WTC11 (cell line): Measurements from ENCODE around the gene TTN. TPM values are rescaled to one million over a fixed set of nuclear protein-coding genes. Genes with fewer than 3 reads are reported as not detected.

ENCODE experiments used
- ATAC-seq: fragments of 200-7000 bp; cut with Tn5 transposase; 2 replicates; pipeline ENCODE4 v1.10.0; 2021; ENCODE audit warnings: mild to moderate bottlenecking, moderate library complexity
- CTCF ChIA-PET: fragments of 300-600 bp; sonication (Branson Sonifier 250); formaldehyde crosslinking; loops from one replicate; lab custom pipeline; 2021; ENCODE audit warnings: antibody characterized with exemption; lab: Charles Lee
- POLR2A ChIA-PET: fragments of 350-600 bp; sonication (Branson Sonifier 250); formaldehyde crosslinking; loops from one replicate; lab custom pipeline; 2021; ENCODE audit warnings: antibody characterized with exemption; lab: Charles Lee
- DNase-seq: peaks from one replicate; pipeline ENCODE4 v3.0.0; 2021; ENCODE audit warnings: low spot score
- H3K27ac Mint-ChIP-seq: 2 replicates; pipeline ENCODE4 v1.8.0; 2021; ENCODE audit warnings: mixed read lengths
- H3K27me3 Mint-ChIP-seq: 2 replicates; pipeline ENCODE4 v1.8.0; 2021; ENCODE audit warnings: low read depth, mild to moderate bottlenecking, moderate library complexity, mixed read lengths
- H3K36me3 Mint-ChIP-seq: 2 replicates; pipeline ENCODE4 v1.8.0; 2021; ENCODE audit warnings: mixed read lengths
- H3K4me1 Mint-ChIP-seq: 2 replicates; pipeline ENCODE4 v1.8.0; 2022; ENCODE audit warnings: mixed read lengths
- H3K4me3 Mint-ChIP-seq: 2 replicates; pipeline ENCODE4 v1.8.0; 2021; ENCODE audit warnings: mild to moderate bottlenecking, moderate library complexity, mixed read lengths
- H3K9me3 Mint-ChIP-seq: 2 replicates; pipeline ENCODE4 v1.8.0; 2021; ENCODE audit warnings: mixed read lengths
- CREB1 ChIP-seq: sonication (generic); formaldehyde crosslinking; IDR thresholded peaks from 2 replicates; pipeline ENCODE4 v1.8.0; 2023; ENCODE audit warnings: mild to moderate bottlenecking, missing genetic modification reagents
- ELF4 ChIP-seq: sonication (generic); formaldehyde crosslinking; IDR thresholded peaks from 2 replicates; pipeline ENCODE4 v1.8.1; 2022; ENCODE audit warnings: low read depth, mild to moderate bottlenecking, moderate library complexity, missing genetic modification reagents
- EMX1 ChIP-seq: fragments of 250-450 bp; sonication (Bioruptor Pico); IDR thresholded peaks from 2 replicates; pipeline ENCODE4 v1.8.0; 2021; ENCODE audit warnings: mild to moderate bottlenecking
- FOXJ3 ChIP-seq: sonication (generic); formaldehyde crosslinking; IDR thresholded peaks from 2 replicates; pipeline ENCODE4 v1.9.0; 2021; ENCODE audit warnings: missing genetic modification reagents, mild to moderate bottlenecking, borderline replicate concordance
- NFYB ChIP-seq: sonication (generic); formaldehyde crosslinking; conservative IDR thresholded peaks from 2 replicates; pipeline ENCODE4 v1.8.0; 2022; ENCODE audit warnings: low read depth, missing genetic modification reagents
- OVOL2 ChIP-seq: fragments of 250-450 bp; sonication (Bioruptor Pico); IDR thresholded peaks from 2 replicates; pipeline ENCODE4 v1.9.0; 2021; ENCODE audit warnings: mild to moderate bottlenecking, borderline replicate concordance
- RORB ChIP-seq: fragments of 250-450 bp; sonication (Bioruptor Pico); IDR thresholded peaks from 2 replicates; pipeline ENCODE4 v1.9.0; 2021; ENCODE audit warnings: mild to moderate bottlenecking
- SOX15 ChIP-seq: fragments of 250-450 bp; sonication (Bioruptor Pico); IDR thresholded peaks from 2 replicates; pipeline ENCODE4 v1.9.0; 2021; ENCODE audit warnings: mild to moderate bottlenecking
- TEAD4 ChIP-seq: sonication (generic); formaldehyde crosslinking; IDR thresholded peaks from 2 replicates; pipeline ENCODE4 v1.8.0; 2022; ENCODE audit warnings: mild to moderate bottlenecking, missing genetic modification reagents
- ZNF121 ChIP-seq: sonication (generic); formaldehyde crosslinking; IDR thresholded peaks from 2 replicates; pipeline ENCODE4 v1.8.0; 2023; ENCODE audit warnings: missing genetic modification reagents
- ZNF263 ChIP-seq: sonication (generic); formaldehyde crosslinking; IDR thresholded peaks from 2 replicates; pipeline ENCODE4 v1.8.1; 2022; ENCODE audit warnings: low read depth, mild to moderate bottlenecking, moderate library complexity, missing genetic modification reagents
- ZNF317 ChIP-seq: sonication (generic); formaldehyde crosslinking; IDR thresholded peaks from 2 replicates; pipeline ENCODE4 v1.8.1; 2023; ENCODE audit warnings: low read depth, mild to moderate bottlenecking, moderate library complexity, missing genetic modification reagents, borderline replicate concordance
- ZNF423 ChIP-seq: fragments of 250-450 bp; sonication (Bioruptor Pico); IDR thresholded peaks from 2 replicates; pipeline ENCODE4 v2.1.2; 2022; ENCODE audit warnings: mild to moderate bottlenecking, moderate library complexity
- total RNA-seq: library from RNA; stranded (reverse); gene quantifications from 3 replicates; pipeline ENCODE4 v1.2.3, GENCODE V29; 2021
- TF ChIP-seq, protein P1 (sequence below): sonication (generic); formaldehyde crosslinking; IDR thresholded peaks from 2 replicates; pipeline ENCODE4 v1.8.0; 2022; ENCODE audit warnings: mild to moderate bottlenecking, missing genetic modification reagents
- TF ChIP-seq, protein P2 (sequence below): fragments of 250-450 bp; sonication (Bioruptor Pico); IDR thresholded peaks from 2 replicates; pipeline ENCODE4 v2.1.2; 2022; ENCODE audit warnings: mild to moderate bottlenecking, moderate library complexity
- TF ChIP-seq, protein P3 (sequence below): sonication (generic); formaldehyde crosslinking; IDR thresholded peaks from 2 replicates; pipeline ENCODE4 v1.8.1; 2022; ENCODE audit warnings: mild to moderate bottlenecking, moderate library complexity, missing genetic modification reagents
- TF ChIP-seq, protein P4 (sequence below): sonication (generic); formaldehyde crosslinking; conservative IDR thresholded peaks from 2 replicates; pipeline ENCODE4 v1.8.1; 2022; ENCODE audit warnings: mild to moderate bottlenecking, missing genetic modification reagents
- TF ChIP-seq, protein P5 (sequence below): sonication (generic); formaldehyde crosslinking; IDR thresholded peaks from 2 replicates; pipeline ENCODE4 v1.8.1; 2022; ENCODE audit warnings: low read depth, mild to moderate bottlenecking, moderate library complexity, missing genetic modification reagents, borderline replicate concordance
- TF ChIP-seq, protein P6 (sequence below): fragments of 250-450 bp; sonication (Bioruptor Pico); IDR thresholded peaks from 2 replicates; pipeline ENCODE4 v1.9.0; 2021; ENCODE audit warnings: mild to moderate bottlenecking

TTN gene
- total RNA-seq, 1 experiment from 2014 or later: 4.7 TPM

DNA sequence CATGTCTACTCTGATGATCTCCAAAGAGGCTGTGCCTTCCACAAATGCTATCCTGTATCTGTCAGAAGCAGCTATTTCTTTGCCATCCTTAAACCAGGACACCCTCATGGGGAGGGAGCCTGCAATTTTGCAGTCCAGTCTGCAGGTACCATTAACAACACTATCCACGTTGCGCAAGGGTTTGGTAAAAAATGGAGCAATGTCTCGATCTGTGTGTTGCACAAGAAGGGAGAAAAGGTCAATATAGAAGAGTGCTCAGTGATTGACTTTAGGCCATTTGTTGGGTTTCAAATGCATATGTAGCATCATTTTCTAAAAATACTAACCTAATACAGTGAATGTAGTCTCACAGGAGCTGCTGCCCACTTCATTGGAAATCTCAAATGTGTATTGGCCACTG lies 74.3 kb downstream of the TTN start:
- Mint-ChIP-seq H3K9me3 (no peaks in the 10 kb centered on the region), H3K4me3 (no peak overlapping the region), H3K36me3 (no peaks in the 10 kb centered on the region), H3K4me1 (no peaks in the 10 kb centered on the region), H3K27me3 (no peaks in the 10 kb centered on the region), H3K27ac (no peak overlapping the region)
- ChIA-PET CTCF (interaction anchor here (0.9 kb wide), 1 partner anchor 32 kb away, joined by 3 read pairs; no protein-coding TSS in a partner anchor), POLR2A (no interaction called here)
- no peak for ATAC-seq
- no peak for DNase-seq
- TF ChIP-seq, protein P1, sequence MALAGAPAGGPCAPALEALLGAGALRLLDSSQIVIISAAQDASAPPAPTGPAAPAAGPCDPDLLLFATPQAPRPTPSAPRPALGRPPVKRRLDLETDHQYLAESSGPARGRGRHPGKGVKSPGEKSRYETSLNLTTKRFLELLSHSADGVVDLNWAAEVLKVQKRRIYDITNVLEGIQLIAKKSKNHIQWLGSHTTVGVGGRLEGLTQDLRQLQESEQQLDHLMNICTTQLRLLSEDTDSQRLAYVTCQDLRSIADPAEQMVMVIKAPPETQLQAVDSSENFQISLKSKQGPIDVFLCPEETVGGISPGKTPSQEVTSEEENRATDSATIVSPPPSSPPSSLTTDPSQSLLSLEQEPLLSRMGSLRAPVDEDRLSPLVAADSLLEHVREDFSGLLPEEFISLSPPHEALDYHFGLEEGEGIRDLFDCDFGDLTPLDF (CRISPR knock-in tag): no peak
- TF ChIP-seq TEAD4 (no peak), OVOL2 (CRISPR knock-in tag) (no peak), ZNF317 (CRISPR knock-in tag) (no peak), RORB (CRISPR knock-in tag) (no peak)
- TF ChIP-seq, protein P2, sequence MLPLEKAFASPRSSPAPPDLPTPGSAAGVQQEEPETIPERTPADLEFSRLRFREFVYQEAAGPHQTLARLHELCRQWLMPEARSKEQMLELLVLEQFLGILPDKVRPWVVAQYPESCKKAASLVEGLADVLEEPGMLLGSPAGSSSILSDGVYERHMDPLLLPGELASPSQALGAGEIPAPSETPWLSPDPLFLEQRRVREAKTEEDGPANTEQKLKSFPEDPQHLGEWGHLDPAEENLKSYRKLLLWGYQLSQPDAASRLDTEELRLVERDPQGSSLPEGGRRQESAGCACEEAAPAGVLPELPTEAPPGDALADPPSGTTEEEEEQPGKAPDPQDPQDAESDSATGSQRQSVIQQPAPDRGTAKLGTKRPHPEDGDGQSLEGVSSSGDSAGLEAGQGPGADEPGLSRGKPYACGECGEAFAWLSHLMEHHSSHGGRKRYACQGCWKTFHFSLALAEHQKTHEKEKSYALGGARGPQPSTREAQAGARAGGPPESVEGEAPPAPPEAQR (CRISPR knock-in tag): no peak

DNA sequence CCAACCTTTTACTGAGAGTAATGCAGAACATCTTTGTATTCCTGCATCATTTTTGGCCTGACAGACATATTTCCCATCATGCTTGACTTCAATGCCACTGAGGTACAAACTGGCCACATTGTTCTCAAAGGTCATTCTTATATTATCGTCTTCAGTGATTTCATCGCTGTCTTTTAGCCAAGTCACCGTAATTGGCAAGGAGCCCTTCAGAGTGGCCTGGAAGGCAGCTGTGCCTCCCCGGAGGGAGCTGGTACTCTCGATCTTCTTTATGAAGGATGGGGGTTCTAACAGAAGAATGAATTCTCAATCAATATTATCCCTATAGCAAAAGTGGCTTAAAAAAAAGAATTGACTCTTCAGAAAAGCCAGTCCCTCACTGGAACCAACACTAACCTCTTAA lies 75.9 kb downstream of the TTN start:
- POLR2A ChIA-PET: no interaction called here
- Mint-ChIP-seq H3K27ac (no peak overlapping the region), H3K27me3 (no peaks in the 10 kb centered on the region), H3K36me3 (no peaks in the 10 kb centered on the region), H3K4me1 (no peaks in the 10 kb centered on the region), H3K9me3 (no peaks in the 10 kb centered on the region), H3K4me3 (no peak overlapping the region)
- DNase-seq: no peak
- TF ChIP-seq ZNF317 (CRISPR knock-in tag) (no peak), NFYB (CRISPR knock-in tag) (no peak), CREB1 (CRISPR knock-in tag) (no peak)
- ATAC-seq: no peak
- CTCF ChIA-PET: interaction anchor here (1.8 kb wide), 1 partner anchor 31 kb away, joined by 7 read pairs; no protein-coding TSS in a partner anchor

DNA sequence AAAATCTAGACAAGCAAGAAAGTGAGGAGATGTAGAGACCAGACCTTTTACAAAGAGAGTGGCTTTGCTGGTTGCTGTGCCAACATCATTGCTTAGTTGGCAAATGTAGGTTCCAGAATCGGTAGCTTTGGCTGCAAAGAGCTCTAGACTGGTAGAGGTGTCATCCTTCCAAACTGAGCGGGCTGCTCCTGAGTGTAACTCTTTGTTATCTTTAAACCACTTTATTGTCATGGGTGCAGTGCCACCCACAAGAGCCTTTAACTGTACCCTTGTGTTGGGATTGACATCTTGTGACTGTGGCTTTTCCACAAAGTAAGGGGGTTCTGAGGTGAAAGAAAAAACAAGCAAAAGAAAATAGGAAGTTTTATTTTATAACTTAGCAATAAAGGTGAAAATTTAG lies 77.2 kb downstream of the TTN start:
- ChIA-PET CTCF (interaction anchor here (1.1 kb wide), 1 partner anchor 29 kb away, joined by 3 read pairs; no protein-coding TSS in a partner anchor), POLR2A (no interaction called here)
- TF ChIP-seq ZNF121 (CRISPR knock-in tag): no peak
- no peak for TF ChIP-seq ZNF423 (CRISPR knock-in tag)
- TF ChIP-seq, protein P3, sequence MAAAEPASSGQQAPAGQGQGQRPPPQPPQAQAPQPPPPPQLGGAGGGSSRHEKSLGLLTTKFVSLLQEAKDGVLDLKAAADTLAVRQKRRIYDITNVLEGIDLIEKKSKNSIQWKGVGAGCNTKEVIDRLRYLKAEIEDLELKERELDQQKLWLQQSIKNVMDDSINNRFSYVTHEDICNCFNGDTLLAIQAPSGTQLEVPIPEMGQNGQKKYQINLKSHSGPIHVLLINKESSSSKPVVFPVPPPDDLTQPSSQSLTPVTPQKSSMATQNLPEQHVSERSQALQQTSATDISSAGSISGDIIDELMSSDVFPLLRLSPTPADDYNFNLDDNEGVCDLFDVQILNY: no peak
- no peak for TF ChIP-seq SOX15
- TF ChIP-seq, protein P4, sequence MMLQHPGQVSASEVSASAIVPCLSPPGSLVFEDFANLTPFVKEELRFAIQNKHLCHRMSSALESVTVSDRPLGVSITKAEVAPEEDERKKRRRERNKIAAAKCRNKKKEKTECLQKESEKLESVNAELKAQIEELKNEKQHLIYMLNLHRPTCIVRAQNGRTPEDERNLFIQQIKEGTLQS: no peak
- TF ChIP-seq ELF4 (CRISPR knock-in tag): no peak
- TF ChIP-seq, protein P5, sequence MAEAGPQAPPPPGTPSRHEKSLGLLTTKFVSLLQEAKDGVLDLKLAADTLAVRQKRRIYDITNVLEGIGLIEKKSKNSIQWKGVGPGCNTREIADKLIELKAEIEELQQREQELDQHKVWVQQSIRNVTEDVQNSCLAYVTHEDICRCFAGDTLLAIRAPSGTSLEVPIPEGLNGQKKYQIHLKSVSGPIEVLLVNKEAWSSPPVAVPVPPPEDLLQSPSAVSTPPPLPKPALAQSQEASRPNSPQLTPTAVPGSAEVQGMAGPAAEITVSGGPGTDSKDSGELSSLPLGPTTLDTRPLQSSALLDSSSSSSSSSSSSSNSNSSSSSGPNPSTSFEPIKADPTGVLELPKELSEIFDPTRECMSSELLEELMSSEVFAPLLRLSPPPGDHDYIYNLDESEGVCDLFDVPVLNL (CRISPR knock-in tag): no peak
- TF ChIP-seq, protein P6, sequence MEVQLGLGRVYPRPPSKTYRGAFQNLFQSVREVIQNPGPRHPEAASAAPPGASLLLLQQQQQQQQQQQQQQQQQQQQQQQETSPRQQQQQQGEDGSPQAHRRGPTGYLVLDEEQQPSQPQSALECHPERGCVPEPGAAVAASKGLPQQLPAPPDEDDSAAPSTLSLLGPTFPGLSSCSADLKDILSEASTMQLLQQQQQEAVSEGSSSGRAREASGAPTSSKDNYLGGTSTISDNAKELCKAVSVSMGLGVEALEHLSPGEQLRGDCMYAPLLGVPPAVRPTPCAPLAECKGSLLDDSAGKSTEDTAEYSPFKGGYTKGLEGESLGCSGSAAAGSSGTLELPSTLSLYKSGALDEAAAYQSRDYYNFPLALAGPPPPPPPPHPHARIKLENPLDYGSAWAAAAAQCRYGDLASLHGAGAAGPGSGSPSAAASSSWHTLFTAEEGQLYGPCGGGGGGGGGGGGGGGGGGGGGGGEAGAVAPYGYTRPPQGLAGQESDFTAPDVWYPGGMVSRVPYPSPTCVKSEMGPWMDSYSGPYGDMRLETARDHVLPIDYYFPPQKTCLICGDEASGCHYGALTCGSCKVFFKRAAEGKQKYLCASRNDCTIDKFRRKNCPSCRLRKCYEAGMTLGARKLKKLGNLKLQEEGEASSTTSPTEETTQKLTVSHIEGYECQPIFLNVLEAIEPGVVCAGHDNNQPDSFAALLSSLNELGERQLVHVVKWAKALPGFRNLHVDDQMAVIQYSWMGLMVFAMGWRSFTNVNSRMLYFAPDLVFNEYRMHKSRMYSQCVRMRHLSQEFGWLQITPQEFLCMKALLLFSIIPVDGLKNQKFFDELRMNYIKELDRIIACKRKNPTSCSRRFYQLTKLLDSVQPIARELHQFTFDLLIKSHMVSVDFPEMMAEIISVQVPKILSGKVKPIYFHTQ (CRISPR knock-in tag): no peak
- no peak for TF ChIP-seq FOXJ3 (CRISPR knock-in tag)
- TF ChIP-seq ZNF263: no peak
- no peak for TF ChIP-seq EMX1 (CRISPR knock-in tag)
- no peaks in the 10 kb centered on the region for H3K4me1 Mint-ChIP-seq
- no peaks in the 10 kb centered on the region for H3K27me3 Mint-ChIP-seq
- no peaks in the 10 kb centered on the region for H3K9me3 Mint-ChIP-seq
- ATAC-seq (no peak), DNase-seq (no peak)
- no peak overlapping the region for H3K4me3 Mint-ChIP-seq
- H3K27ac Mint-ChIP-seq: no peak overlapping the region
- H3K36me3 Mint-ChIP-seq: no peaks in the 10 kb centered on the region
